HepG2 (cell line): Measurements from ENCODE around the gene PNKP. TPM values are rescaled to one million over a fixed set of nuclear protein-coding genes. Genes with fewer than 3 reads are reported as not detected.

Experiments
- ATF1 ChIP-seq: IDR thresholded peaks from 2 replicates; pipeline ENCODE4 v1.6.1; 2016; ENCODE audit warnings: mild to moderate bottlenecking, control low read depth
- CREB1 ChIP-seq, 2 experiments: fragments of 450-650 bp in 1 of 2; IDR thresholded peaks; 2 replicates each; pipeline ENCODE4 v1.6.1; 2016 to 2017; ENCODE audit warnings: control low read depth in 1 of 2, mild to moderate bottlenecking in 1 of 2, missing compliant biosample characterization in 1 of 2, missing genetic modification characterization in 1 of 2
- EHMT2 ChIP-seq: fragments of 200-600 bp; sonication (generic); IDR thresholded peaks from 2 replicates; pipeline ENCODE4 v1.7.0; 2017; ENCODE audit warnings: antibody characterized with exemption, low read depth, low read length, borderline replicate concordance
- GLI4 ChIP-seq: sonication (generic); formaldehyde crosslinking; IDR thresholded peaks from 2 replicates; pipeline ENCODE4 v1.5.1; 2020; ENCODE audit warnings: missing genetic modification reagents, mild to moderate bottlenecking, moderate library complexity, borderline replicate concordance
- HHEX ChIP-seq: IDR thresholded peaks from 2 replicates; pipeline ENCODE4 v1.6.1; 2016; ENCODE audit warnings: control low read depth
- HIVEP1 ChIP-seq: sonication (generic); formaldehyde crosslinking; IDR thresholded peaks from 2 replicates; pipeline ENCODE4 v1.4.0; 2020; ENCODE audit warnings: mild to moderate bottlenecking, missing genetic modification reagents
- KDM5A ChIP-seq: fragments of 200-600 bp; sonication (generic); IDR thresholded peaks from 2 replicates; pipeline ENCODE4 v1.7.0; 2018; ENCODE audit warnings: antibody characterized with exemption, mild to moderate bottlenecking, low read length, borderline replicate concordance
- KLF11 ChIP-seq: IDR thresholded peaks from 2 replicates; pipeline ENCODE4 v1.6.1; 2016; ENCODE audit warnings: missing compliant biosample characterization
- MAZ ChIP-seq, 2 experiments: sonication (generic) in 1 of 2; formaldehyde crosslinking in 1 of 2; IDR thresholded peaks; 2 replicates each; pipeline versions ENCODE4 v1.5.0 to v1.6.1; 2012 to 2020; ENCODE audit warnings: low read depth in 2 of 2, mild to moderate bottlenecking in 2 of 2, borderline replicate concordance in 1 of 2, improper control_type of control experiment in 1 of 2, low read length in 1 of 2, missing genetic modification reagents in 1 of 2, moderate library complexity in 1 of 2
- MEF2D ChIP-seq: sonication (generic); formaldehyde crosslinking; IDR thresholded peaks from 2 replicates; pipeline ENCODE4 v1.5.1; 2020; ENCODE audit warnings: mild to moderate bottlenecking, missing genetic modification reagents
- NFYB ChIP-seq: sonication (generic); formaldehyde crosslinking; IDR thresholded peaks from 2 replicates; pipeline ENCODE4 v1.4.0; 2020; ENCODE audit warnings: missing genetic modification reagents
- NRL ChIP-seq: sonication (generic); formaldehyde crosslinking; IDR thresholded peaks from 2 replicates; pipeline ENCODE4 v1.5.0; 2020; ENCODE audit warnings: missing genetic modification reagents, mild to moderate bottlenecking, moderate library complexity, borderline replicate concordance
- SALL1 ChIP-seq: sonication (generic); formaldehyde crosslinking; IDR thresholded peaks from 2 replicates; pipeline ENCODE4 v1.8.0; 2022; ENCODE audit warnings: mild to moderate bottlenecking, missing genetic modification reagents
- SP2 ChIP-seq: sonication (generic); formaldehyde crosslinking; IDR thresholded peaks from 2 replicates; pipeline ENCODE4 v1.5.1; 2020; ENCODE audit warnings: mild to moderate bottlenecking, missing genetic modification reagents
- SSRP1 ChIP-seq: IDR thresholded peaks from 2 replicates; pipeline ENCODE4 v1.6.1; 2016; ENCODE audit warnings: control low read depth
- YEATS2 ChIP-seq: sonication (generic); formaldehyde crosslinking; IDR thresholded peaks from 2 replicates; pipeline ENCODE4 v1.4.0; 2020; ENCODE audit warnings: missing genetic modification reagents, borderline replicate concordance
- ZBTB4 ChIP-seq: sonication (generic); formaldehyde crosslinking; IDR thresholded peaks from 2 replicates; pipeline ENCODE4 v1.4.0; 2020; ENCODE audit warnings: missing genetic modification reagents, mild to moderate bottlenecking, borderline replicate concordance
- ZFP36L1 ChIP-seq: sonication (generic); formaldehyde crosslinking; IDR thresholded peaks from 2 replicates; pipeline ENCODE4 v1.8.0; 2022; ENCODE audit warnings: mild to moderate bottlenecking, missing genetic modification reagents, moderate library complexity
- ZFP36L2 ChIP-seq: sonication (generic); formaldehyde crosslinking; IDR thresholded peaks from 2 replicates; pipeline ENCODE4 v1.4.0; 2020; ENCODE audit warnings: missing genetic modification reagents
- ZNF138 ChIP-seq: sonication (generic); formaldehyde crosslinking; IDR thresholded peaks from 2 replicates; pipeline ENCODE4 v1.5.0; 2020; ENCODE audit warnings: mild to moderate bottlenecking, low read depth, missing genetic modification reagents
- ZNF225 ChIP-seq: sonication (generic); formaldehyde crosslinking; IDR thresholded peaks from 2 replicates; pipeline ENCODE4 v1.4.0; 2020; ENCODE audit warnings: mild to moderate bottlenecking, missing genetic modification reagents
- ZNF230 ChIP-seq: sonication (generic); formaldehyde crosslinking; IDR thresholded peaks from 2 replicates; pipeline ENCODE4 v1.4.0; 2020; ENCODE audit warnings: mild to moderate bottlenecking, missing genetic modification reagents
- ZNF530 ChIP-seq: sonication (generic); formaldehyde crosslinking; IDR thresholded peaks from 2 replicates; pipeline ENCODE4 v1.5.0; 2020; ENCODE audit warnings: low read depth, mild to moderate bottlenecking, missing genetic modification reagents
- ZNF546 ChIP-seq: sonication (generic); formaldehyde crosslinking; conservative IDR thresholded peaks from 2 replicates; pipeline ENCODE4 v1.8.1; 2023; ENCODE audit warnings: mild to moderate bottlenecking, missing genetic modification reagents
- ZNF605 ChIP-seq: sonication (generic); formaldehyde crosslinking; IDR thresholded peaks from 2 replicates; pipeline ENCODE4 v1.8.0; 2022; ENCODE audit warnings: mild to moderate bottlenecking, missing genetic modification reagents
- ZNF7 ChIP-seq: IDR thresholded peaks from 2 replicates; pipeline ENCODE4 v1.6.1; 2016; ENCODE audit warnings: missing biosample characterization, missing genetic modification reagents
- ZNF850 ChIP-seq: sonication (generic); formaldehyde crosslinking; conservative IDR thresholded peaks from 2 replicates; pipeline ENCODE4 v1.9.0; 2021; ENCODE audit warnings: mild to moderate bottlenecking, missing genetic modification reagents
- ZSCAN9 ChIP-seq: IDR thresholded peaks from 2 replicates; pipeline ENCODE4 v1.6.1; 2016; ENCODE audit warnings: borderline replicate concordance
- polyA plus RNA-seq, 8 experiments: library from polyadenylated mRNA; depleted of rRNA in 3 of 8; stranded (reverse) in 7 of 8; unstranded in 1 of 8; fragments of >200 nt; fragmentation: Illumina TruSeq in 4 of 8; extraction: Trizol in 4 of 8; gene quantifications; 2 replicates each; pipeline versions ENCODE4 v1.2.1 to v1.2.3, GENCODE V29; 2011 to 2016; ENCODE audit warnings: low read depth in 4 of 8, missing spikeins in 1 of 8, mixed read lengths in 1 of 8; ENCODE audit not compliant: insufficient read depth in 1 of 8
- total RNA-seq, 5 experiments: library from RNA; depleted of rRNA; stranded (reverse); fragments of >200 nt; fragmentation: Illumina TruSeq; extraction: Trizol; gene quantifications; 2 replicates each; pipeline ENCODE4 v1.2.3, GENCODE V29; 2016; ENCODE audit warnings: low read depth in 1 of 5

The PNKP gene
- total and polyA plus RNA-seq, 2 of the 13 experiments (the other 11 are each of a cell fraction or from before 2014, with no cell fraction given) = 12.7 to 27.1 TPM

GRCh38 chr19:49866933-49867782, at the start of gene PNKP (continued):
- TF ChIP-seq NFYB (CRISPR knock-in tag) = peak; percentile 78
- no peak for TF ChIP-seq SSRP1
- no peak for TF ChIP-seq ZNF530 (CRISPR knock-in tag)
- no peak for TF ChIP-seq ZBTB4 (CRISPR knock-in tag)
- 0 out of 2 replicates have a peak, but pooled peaks have one; percentile 14 for TF ChIP-seq ZNF138
- TF ChIP-seq CREB1 (IDR thresholded peaks at IDR 0.05) = peak; percentile 80
- TF ChIP-seq CREB1 (CRISPR knock-in tag; IDR thresholded peaks at IDR 0.05) = peak; percentile 91
- no peak for TF ChIP-seq ZFP36L1 (CRISPR knock-in tag)
- no peak; the same call in 1 of the 2 replicates for TF ChIP-seq ZSCAN9
- TF ChIP-seq YEATS2 (CRISPR knock-in tag) = peak; percentile 67; the same call in 1 of the 2 replicates
- TF ChIP-seq KDM5A = peak; percentile 92
- peak; percentile 93 for TF ChIP-seq ZNF605 (CRISPR knock-in tag)
- TF ChIP-seq NRL = peak; percentile 86
- peak; percentile 89 for TF ChIP-seq MAZ (IDR thresholded peaks at IDR 0.05; ENCODE audit: borderline replicate concordance, low read depth, low read length)
- peak; percentile 75 for TF ChIP-seq MAZ (CRISPR knock-in tag; IDR thresholded peaks at IDR 0.05; ENCODE audit: low read depth)
- no peak for TF ChIP-seq ZNF7
- TF ChIP-seq HHEX (CRISPR knock-in tag) = no peak
- peak; percentile 94 for TF ChIP-seq SP2 (CRISPR knock-in tag)
- no peak for TF ChIP-seq EHMT2
- peak; percentile 88 for TF ChIP-seq ATF1
- TF ChIP-seq MEF2D (CRISPR knock-in tag) = peak; percentile 42; the same call in 1 of the 2 replicates
- TF ChIP-seq ZFP36L2 (CRISPR knock-in tag) = 0 out of 2 replicates have a peak, but pooled peaks have one; percentile 13
- peak; percentile 78 for TF ChIP-seq SALL1 (CRISPR knock-in tag)
- TF ChIP-seq ZNF850 (CRISPR knock-in tag) = 0 out of 2 replicates have a peak, but pooled peaks have one; percentile 17
- no peak for TF ChIP-seq ZNF225 (CRISPR knock-in tag)
- peak; percentile 71; the same call in 1 of the 2 replicates for TF ChIP-seq GLI4
- no peak for TF ChIP-seq KLF11 (CRISPR knock-in tag)
- peak; percentile 81 for TF ChIP-seq HIVEP1 (CRISPR knock-in tag)
- no peak; the same call in 1 of the 2 replicates for TF ChIP-seq ZNF546 (CRISPR knock-in tag)
- peak; percentile 65; the same call in 1 of the 2 replicates for TF ChIP-seq ZNF230 (CRISPR knock-in tag)
